Measurements from ENCODE around the gene SELL.
A peak's percentile ranks its signal among the peaks of the same experiment; 100 is the strongest.
"Not testable (repeated sequence)": the region's sequence is repeated elsewhere in the genome, so short reads cannot be mapped to it uniquely, and the experiment has no call there.

Gene SELL

GRCh38 chr1:169704797-169705196 lies 6.6 kb downstream of the SELL start:
- DNase-seq (ENCODE audit: low spot score), result no peak

- DNase-seq (ENCODE audit: low spot score), result no peak
Observed at GRCh38 chr1:169701261-169702005, 10.0 kb downstream of the SELL start.

GRCh38 chr1:169699707-169700106 lies 11.7 kb downstream of the SELL start:
- DNase-seq (ENCODE audit: low spot score), result no peak

GRCh38 chr1:169698976-169699375 lies 12.4 kb downstream of the SELL start:
- no peak for DNase-seq (ENCODE audit: low spot score)

GRCh38 chr1:169697755-169698154 lies 13.7 kb downstream of the SELL start:
- DNase-seq (ENCODE audit: low spot score), result peak; percentile 24

- no peak for DNase-seq (ENCODE audit: low spot score)
Observed at GRCh38 chr1:169696273-169697100, 14.9 kb downstream of the SELL start.

GRCh38 chr1:169694304-169695075 lies 16.9 kb downstream of the SELL start:
- no peak for DNase-seq (ENCODE audit: low spot score)

- no peak for DNase-seq (ENCODE audit: low spot score)
Observed at GRCh38 chr1:169692756-169693460, 18.5 kb downstream of the SELL start.

- DNase-seq (ENCODE audit: low spot score), result no peak
Observed at GRCh38 chr1:169690489-169690888, 20.9 kb downstream of the SELL start.

GRCh38 chr1:169689395-169689794 lies 22.0 kb downstream of the SELL start:
- no peak for DNase-seq (ENCODE audit: low spot score)

GRCh38 chr1:169688377-169688776 lies 23.0 kb downstream of the SELL start:
- not testable (repeated sequence) for DNase-seq (ENCODE audit: low spot score)

- DNase-seq (ENCODE audit: low spot score), result no peak
Observed at GRCh38 chr1:169683661-169684060, 27.8 kb downstream of the SELL start.

GRCh38 chr1:169683168-169683567 lies 28.3 kb downstream of the SELL start:
- DNase-seq (ENCODE audit: low spot score), result not testable (repeated sequence)

- no peak for DNase-seq (ENCODE audit: low spot score)
Observed at GRCh38 chr1:169682071-169682470, 29.3 kb downstream of the SELL start.

- no peak for DNase-seq (ENCODE audit: low spot score)
Observed at GRCh38 chr1:169681140-169681539, 30.3 kb downstream of the SELL start.

- DNase-seq (ENCODE audit: low spot score), result no peak
Observed at GRCh38 chr1:169680377-169681019, 30.9 kb downstream of the SELL start.

- no peak for DNase-seq (ENCODE audit: low spot score)
Observed at GRCh38 chr1:169679692-169680091, 31.7 kb downstream of the SELL start.

- no peak for DNase-seq (ENCODE audit: low spot score)
Observed at GRCh38 chr1:169676001-169676400, 35.4 kb downstream of the SELL start.

GRCh38 chr1:169670836-169671235 lies 40.6 kb downstream of the SELL start:
- no peak for DNase-seq (ENCODE audit: low spot score)

- DNase-seq (ENCODE audit: low spot score), result not testable (repeated sequence)
Observed at GRCh38 chr1:169670244-169670643, 41.2 kb downstream of the SELL start.
